WTC11 (cell line): ENCODE measurements around the gene TARBP1. TPM values are rescaled to one million over a fixed set of nuclear protein-coding genes. Genes with fewer than 3 reads are reported as not detected.

Source experiments
- ATAC-seq: fragments of 200-7000 bp; cut with Tn5 transposase; 2 replicates; pipeline ENCODE4 v1.10.0; 2021; ENCODE audit warnings: mild to moderate bottlenecking, moderate library complexity
- CTCF ChIA-PET: fragments of 300-600 bp; sonication (Branson Sonifier 250); formaldehyde crosslinking; loops from one replicate; lab custom pipeline; 2021; ENCODE audit warnings: antibody characterized with exemption; lab: Charles Lee
- POLR2A ChIA-PET: fragments of 350-600 bp; sonication (Branson Sonifier 250); formaldehyde crosslinking; loops from one replicate; lab custom pipeline; 2021; ENCODE audit warnings: antibody characterized with exemption; lab: Charles Lee
- DNase-seq: peaks from one replicate; pipeline ENCODE4 v3.0.0; 2021; ENCODE audit warnings: low spot score
- H3K27ac Mint-ChIP-seq: 2 replicates; pipeline ENCODE4 v1.8.0; 2021; ENCODE audit warnings: mixed read lengths
- H3K27me3 Mint-ChIP-seq: 2 replicates; pipeline ENCODE4 v1.8.0; 2021; ENCODE audit warnings: low read depth, mild to moderate bottlenecking, moderate library complexity, mixed read lengths
- H3K36me3 Mint-ChIP-seq: 2 replicates; pipeline ENCODE4 v1.8.0; 2021; ENCODE audit warnings: mixed read lengths
- H3K4me1 Mint-ChIP-seq: 2 replicates; pipeline ENCODE4 v1.8.0; 2022; ENCODE audit warnings: mixed read lengths
- H3K4me3 Mint-ChIP-seq: 2 replicates; pipeline ENCODE4 v1.8.0; 2021; ENCODE audit warnings: mild to moderate bottlenecking, moderate library complexity, mixed read lengths
- H3K9me3 Mint-ChIP-seq: 2 replicates; pipeline ENCODE4 v1.8.0; 2021; ENCODE audit warnings: mixed read lengths
- E2F4 ChIP-seq: sonication (generic); formaldehyde crosslinking; IDR thresholded peaks from 2 replicates; pipeline ENCODE4 v1.8.1; 2022; ENCODE audit warnings: low read depth, mild to moderate bottlenecking, moderate library complexity, missing genetic modification reagents, borderline replicate concordance
- FOXK1 ChIP-seq: sonication (generic); formaldehyde crosslinking; IDR thresholded peaks from 2 replicates; pipeline ENCODE4 v1.8.0; 2022; ENCODE audit warnings: mild to moderate bottlenecking, moderate library complexity, missing genetic modification reagents
- IRF2 ChIP-seq: sonication (generic); formaldehyde crosslinking; IDR thresholded peaks from 2 replicates; pipeline ENCODE4 v1.8.0; 2022; ENCODE audit warnings: low read depth, missing genetic modification reagents, borderline replicate concordance
- JAZF1 ChIP-seq: fragments of 250-450 bp; sonication (Bioruptor Pico); IDR thresholded peaks from 2 replicates; pipeline ENCODE4 v1.9.0; 2021; ENCODE audit warnings: moderate library complexity, mild to moderate bottlenecking, inconsistent platforms
- MXD4 ChIP-seq: fragments of 250-450 bp; sonication (Bioruptor Pico); IDR thresholded peaks from 2 replicates; pipeline ENCODE4 v1.8.0; 2021; ENCODE audit warnings: mild to moderate bottlenecking, moderate library complexity, borderline replicate concordance
- NFATC4 ChIP-seq: fragments of 250-450 bp; sonication (Bioruptor Pico); IDR thresholded peaks from 2 replicates; pipeline ENCODE4 v1.9.0; 2021; ENCODE audit warnings: mild to moderate bottlenecking
- NFYB ChIP-seq: sonication (generic); formaldehyde crosslinking; conservative IDR thresholded peaks from 2 replicates; pipeline ENCODE4 v1.8.0; 2022; ENCODE audit warnings: low read depth, missing genetic modification reagents
- SOX15 ChIP-seq: fragments of 250-450 bp; sonication (Bioruptor Pico); IDR thresholded peaks from 2 replicates; pipeline ENCODE4 v1.9.0; 2021; ENCODE audit warnings: mild to moderate bottlenecking
- SP1 ChIP-seq: sonication (generic); formaldehyde crosslinking; conservative IDR thresholded peaks from 2 replicates; pipeline ENCODE4 v1.8.1; 2022; ENCODE audit warnings: missing genetic modification reagents
- ZNF219 ChIP-seq: sonication (generic); formaldehyde crosslinking; IDR thresholded peaks from 2 replicates; pipeline ENCODE4 v1.8.0; 2023; ENCODE audit warnings: missing genetic modification reagents, mild to moderate bottlenecking, borderline replicate concordance
- ZNF263 ChIP-seq: sonication (generic); formaldehyde crosslinking; IDR thresholded peaks from 2 replicates; pipeline ENCODE4 v1.8.1; 2022; ENCODE audit warnings: low read depth, mild to moderate bottlenecking, moderate library complexity, missing genetic modification reagents
- ZNF317 ChIP-seq: sonication (generic); formaldehyde crosslinking; IDR thresholded peaks from 2 replicates; pipeline ENCODE4 v1.8.1; 2023; ENCODE audit warnings: low read depth, mild to moderate bottlenecking, moderate library complexity, missing genetic modification reagents, borderline replicate concordance
- ZNF396 ChIP-seq: fragments of 250-450 bp; sonication (Bioruptor Pico); IDR thresholded peaks from 2 replicates; pipeline ENCODE4 v1.8.0; 2021; ENCODE audit warnings: mild to moderate bottlenecking, moderate library complexity, borderline replicate concordance
- total RNA-seq: library from RNA; stranded (reverse); gene quantifications from 3 replicates; pipeline ENCODE4 v1.2.3, GENCODE V29; 2021
- TF ChIP-seq, protein P1 (sequence below): sonication (generic); formaldehyde crosslinking; IDR thresholded peaks from 2 replicates; pipeline ENCODE4 v1.8.1; 2022; ENCODE audit warnings: missing genetic modification reagents, borderline replicate concordance
- TF ChIP-seq, protein P2 (sequence below): sonication (generic); formaldehyde crosslinking; conservative IDR thresholded peaks from 2 replicates; pipeline ENCODE4 v1.8.1; 2023; ENCODE audit warnings: mild to moderate bottlenecking, low read depth, missing genetic modification reagents, moderate library complexity
- TF ChIP-seq, protein P3 (sequence below): fragments of 250-450 bp; sonication (Bioruptor Pico); IDR thresholded peaks from 2 replicates; pipeline ENCODE4 v1.9.0; 2021; ENCODE audit warnings: mild to moderate bottlenecking
- TF ChIP-seq, protein P4 (sequence below): sonication (generic); formaldehyde crosslinking; IDR thresholded peaks from 2 replicates; pipeline ENCODE4 v1.8.0; 2022; ENCODE audit warnings: mild to moderate bottlenecking, missing genetic modification reagents
- TF ChIP-seq, protein P5 (sequence below): fragments of 250-450 bp; sonication (Bioruptor Pico); IDR thresholded peaks from 2 replicates; pipeline ENCODE4 v1.9.0; 2021; ENCODE audit warnings: mild to moderate bottlenecking
- TF ChIP-seq, protein P6 (sequence below): sonication (generic); formaldehyde crosslinking; IDR thresholded peaks from 2 replicates; pipeline ENCODE4 v1.8.1; 2023; ENCODE audit warnings: mild to moderate bottlenecking, missing genetic modification reagents

TARBP1 gene
- total RNA-seq, 1 experiment from 2014 or later, result 24.0 TPM

DNA sequence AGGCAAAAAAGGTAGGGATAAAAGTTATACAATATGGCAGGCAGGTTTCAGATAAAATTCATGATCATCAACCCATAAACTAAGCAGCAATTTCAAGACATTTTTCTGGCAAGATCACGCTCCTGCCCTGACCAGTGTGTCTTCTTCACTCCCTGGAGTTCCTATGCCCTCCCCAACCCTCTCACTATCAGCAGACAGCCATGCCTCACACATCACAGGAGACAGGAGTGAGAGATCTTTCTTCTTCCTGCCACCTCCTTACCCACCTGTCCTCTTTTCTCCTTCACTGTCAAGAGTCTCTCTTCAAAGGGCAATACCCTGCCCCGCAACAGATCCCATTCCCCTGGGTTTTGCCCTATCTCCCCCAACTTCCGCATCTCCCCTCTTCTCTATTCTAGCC is 77.3 kb downstream of the TARBP1 start:
- H3K4me1 Mint-ChIP-seq, result no peaks in the 10 kb centered on the region
- POLR2A ChIA-PET, result no interaction called here

More for the DNA sequence above, 77.3 kb downstream of the TARBP1 start:
- Mint-ChIP-seq H3K36me3 (peaks cover 6% of the 10 kb centered on the region), H3K9me3 (peaks cover 3% of the 10 kb centered on the region; the same call in 1 of the 2 replicates), H3K27ac (no peak overlapping the region), H3K4me3 (no peak overlapping the region)
- DNase-seq (no peak), ATAC-seq (no peak)
- TF ChIP-seq, protein P1, sequence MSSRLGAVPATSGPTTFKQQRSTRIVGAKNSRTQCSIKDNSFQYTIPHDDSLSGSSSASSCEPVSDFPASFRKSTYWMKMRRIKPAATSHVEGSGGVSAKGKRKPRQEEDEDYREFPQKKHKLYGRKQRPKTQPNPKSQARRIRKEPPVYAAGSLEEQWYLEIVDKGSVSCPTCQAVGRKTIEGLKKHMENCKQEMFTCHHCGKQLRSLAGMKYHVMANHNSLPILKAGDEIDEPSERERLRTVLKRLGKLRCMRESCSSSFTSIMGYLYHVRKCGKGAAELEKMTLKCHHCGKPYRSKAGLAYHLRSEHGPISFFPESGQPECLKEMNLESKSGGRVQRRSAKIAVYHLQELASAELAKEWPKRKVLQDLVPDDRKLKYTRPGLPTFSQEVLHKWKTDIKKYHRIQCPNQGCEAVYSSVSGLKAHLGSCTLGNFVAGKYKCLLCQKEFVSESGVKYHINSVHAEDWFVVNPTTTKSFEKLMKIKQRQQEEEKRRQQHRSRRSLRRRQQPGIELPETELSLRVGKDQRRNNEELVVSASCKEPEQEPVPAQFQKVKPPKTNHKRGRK (CRISPR knock-in tag), result no peak
- TF ChIP-seq NFYB (CRISPR knock-in tag) (no peak), ZNF396 (CRISPR knock-in tag) (no peak), ZNF263 (CRISPR knock-in tag) (no peak), SOX15 (no peak), IRF2 (CRISPR knock-in tag) (no peak), SP1 (CRISPR knock-in tag) (no peak), ZNF219 (CRISPR knock-in tag) (no peak), NFATC4 (no peak), FOXK1 (CRISPR knock-in tag) (no peak), ZNF317 (no peak), JAZF1 (no peak), MXD4 (no peak), E2F4 (no peak)
- TF ChIP-seq, protein P2, sequence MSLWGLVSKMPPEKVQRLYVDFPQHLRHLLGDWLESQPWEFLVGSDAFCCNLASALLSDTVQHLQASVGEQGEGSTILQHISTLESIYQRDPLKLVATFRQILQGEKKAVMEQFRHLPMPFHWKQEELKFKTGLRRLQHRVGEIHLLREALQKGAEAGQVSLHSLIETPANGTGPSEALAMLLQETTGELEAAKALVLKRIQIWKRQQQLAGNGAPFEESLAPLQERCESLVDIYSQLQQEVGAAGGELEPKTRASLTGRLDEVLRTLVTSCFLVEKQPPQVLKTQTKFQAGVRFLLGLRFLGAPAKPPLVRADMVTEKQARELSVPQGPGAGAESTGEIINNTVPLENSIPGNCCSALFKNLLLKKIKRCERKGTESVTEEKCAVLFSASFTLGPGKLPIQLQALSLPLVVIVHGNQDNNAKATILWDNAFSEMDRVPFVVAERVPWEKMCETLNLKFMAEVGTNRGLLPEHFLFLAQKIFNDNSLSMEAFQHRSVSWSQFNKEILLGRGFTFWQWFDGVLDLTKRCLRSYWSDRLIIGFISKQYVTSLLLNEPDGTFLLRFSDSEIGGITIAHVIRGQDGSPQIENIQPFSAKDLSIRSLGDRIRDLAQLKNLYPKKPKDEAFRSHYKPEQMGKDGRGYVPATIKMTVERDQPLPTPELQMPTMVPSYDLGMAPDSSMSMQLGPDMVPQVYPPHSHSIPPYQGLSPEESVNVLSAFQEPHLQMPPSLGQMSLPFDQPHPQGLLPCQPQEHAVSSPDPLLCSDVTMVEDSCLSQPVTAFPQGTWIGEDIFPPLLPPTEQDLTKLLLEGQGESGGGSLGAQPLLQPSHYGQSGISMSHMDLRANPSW (CRISPR knock-in tag), result no peak
- TF ChIP-seq, protein P3, sequence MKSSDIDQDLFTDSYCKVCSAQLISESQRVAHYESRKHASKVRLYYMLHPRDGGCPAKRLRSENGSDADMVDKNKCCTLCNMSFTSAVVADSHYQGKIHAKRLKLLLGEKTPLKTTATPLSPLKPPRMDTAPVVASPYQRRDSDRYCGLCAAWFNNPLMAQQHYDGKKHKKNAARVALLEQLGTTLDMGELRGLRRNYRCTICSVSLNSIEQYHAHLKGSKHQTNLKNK, result no peak
- TF ChIP-seq, protein P4, sequence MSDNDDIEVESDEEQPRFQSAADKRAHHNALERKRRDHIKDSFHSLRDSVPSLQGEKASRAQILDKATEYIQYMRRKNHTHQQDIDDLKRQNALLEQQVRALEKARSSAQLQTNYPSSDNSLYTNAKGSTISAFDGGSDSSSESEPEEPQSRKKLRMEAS (CRISPR knock-in tag), result no peak
- TF ChIP-seq, protein P5, sequence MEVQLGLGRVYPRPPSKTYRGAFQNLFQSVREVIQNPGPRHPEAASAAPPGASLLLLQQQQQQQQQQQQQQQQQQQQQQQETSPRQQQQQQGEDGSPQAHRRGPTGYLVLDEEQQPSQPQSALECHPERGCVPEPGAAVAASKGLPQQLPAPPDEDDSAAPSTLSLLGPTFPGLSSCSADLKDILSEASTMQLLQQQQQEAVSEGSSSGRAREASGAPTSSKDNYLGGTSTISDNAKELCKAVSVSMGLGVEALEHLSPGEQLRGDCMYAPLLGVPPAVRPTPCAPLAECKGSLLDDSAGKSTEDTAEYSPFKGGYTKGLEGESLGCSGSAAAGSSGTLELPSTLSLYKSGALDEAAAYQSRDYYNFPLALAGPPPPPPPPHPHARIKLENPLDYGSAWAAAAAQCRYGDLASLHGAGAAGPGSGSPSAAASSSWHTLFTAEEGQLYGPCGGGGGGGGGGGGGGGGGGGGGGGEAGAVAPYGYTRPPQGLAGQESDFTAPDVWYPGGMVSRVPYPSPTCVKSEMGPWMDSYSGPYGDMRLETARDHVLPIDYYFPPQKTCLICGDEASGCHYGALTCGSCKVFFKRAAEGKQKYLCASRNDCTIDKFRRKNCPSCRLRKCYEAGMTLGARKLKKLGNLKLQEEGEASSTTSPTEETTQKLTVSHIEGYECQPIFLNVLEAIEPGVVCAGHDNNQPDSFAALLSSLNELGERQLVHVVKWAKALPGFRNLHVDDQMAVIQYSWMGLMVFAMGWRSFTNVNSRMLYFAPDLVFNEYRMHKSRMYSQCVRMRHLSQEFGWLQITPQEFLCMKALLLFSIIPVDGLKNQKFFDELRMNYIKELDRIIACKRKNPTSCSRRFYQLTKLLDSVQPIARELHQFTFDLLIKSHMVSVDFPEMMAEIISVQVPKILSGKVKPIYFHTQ (CRISPR knock-in tag), result no peak
- TF ChIP-seq, protein P6, sequence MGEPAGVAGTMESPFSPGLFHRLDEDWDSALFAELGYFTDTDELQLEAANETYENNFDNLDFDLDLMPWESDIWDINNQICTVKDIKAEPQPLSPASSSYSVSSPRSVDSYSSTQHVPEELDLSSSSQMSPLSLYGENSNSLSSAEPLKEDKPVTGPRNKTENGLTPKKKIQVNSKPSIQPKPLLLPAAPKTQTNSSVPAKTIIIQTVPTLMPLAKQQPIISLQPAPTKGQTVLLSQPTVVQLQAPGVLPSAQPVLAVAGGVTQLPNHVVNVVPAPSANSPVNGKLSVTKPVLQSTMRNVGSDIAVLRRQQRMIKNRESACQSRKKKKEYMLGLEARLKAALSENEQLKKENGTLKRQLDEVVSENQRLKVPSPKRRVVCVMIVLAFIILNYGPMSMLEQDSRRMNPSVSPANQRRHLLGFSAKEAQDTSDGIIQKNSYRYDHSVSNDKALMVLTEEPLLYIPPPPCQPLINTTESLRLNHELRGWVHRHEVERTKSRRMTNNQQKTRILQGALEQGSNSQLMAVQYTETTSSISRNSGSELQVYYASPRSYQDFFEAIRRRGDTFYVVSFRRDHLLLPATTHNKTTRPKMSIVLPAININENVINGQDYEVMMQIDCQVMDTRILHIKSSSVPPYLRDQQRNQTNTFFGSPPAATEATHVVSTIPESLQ (CRISPR knock-in tag), result no peak
- TF ChIP-seq, all 79 proteins: peak for 0
- H3K27me3 Mint-ChIP-seq, result no peaks in the 10 kb centered on the region
- CTCF ChIA-PET, result no interaction called here
